Vagina (tissue), 2 donors: ENCODE measurements around the gene NKX6-1. TPM values are rescaled to one million over a fixed set of nuclear protein-coding genes. Genes with fewer than 3 reads are reported as not detected.

Experiments
- DNase-seq, 2 donors: peaks; one replicate each; pipeline ENCODE4 v3.0.0-alpha.2; 2017; ENCODE audit errors: extremely low spot score in 2 of 2
- H3K27ac ChIP-seq: fragments of 200-600 bp; sonication (generic); one replicate; pipeline ENCODE4 v1.5.1; 2019
- H3K27me3 ChIP-seq: fragments of 200-600 bp; sonication (generic); one replicate; pipeline ENCODE4 v1.5.1; 2019
- H3K36me3 ChIP-seq, 2 donors: fragments of 200-600 bp; sonication (generic); one replicate each; pipeline ENCODE4 v1.5.1; 2017 to 2019
- H3K4me1 ChIP-seq: fragments of 200-600 bp; sonication (generic); one replicate; pipeline ENCODE4 v1.5.1; 2019
- H3K4me3 ChIP-seq, 2 donors: fragments of 200-600 bp; sonication (generic); 1 replicate in 1 of 2; 2 replicates in 1 of 2; pipeline ENCODE4 v1.5.1; 2016 to 2019
- H3K9me3 ChIP-seq: fragments of 200-600 bp; sonication (generic); one replicate; pipeline ENCODE4 v1.5.1; 2019
- CTCF ChIP-seq, 3 experiments: fragments of 450-650 bp in 2 of 3; fragments of 200-600 bp in 1 of 3; sonication (generic) in 1 of 3; IDR thresholded peaks; one replicate each; pipeline ENCODE4 v1.5.1; 2017 to 2019; ENCODE audit warnings: antibody characterized with exemption in 3 of 3, mild to moderate bottlenecking in 2 of 3, moderate library complexity in 2 of 3
- POLR2A ChIP-seq, 2 donors: fragments of 450-650 bp; IDR thresholded peaks; one replicate each; pipeline ENCODE4 v1.6.1; 2017; ENCODE audit warnings: antibody characterized with exemption in 2 of 2, mild to moderate bottlenecking in 2 of 2, moderate library complexity in 2 of 2
- POLR2AphosphoS5 ChIP-seq, 2 donors: sonication (generic); formaldehyde crosslinking; IDR thresholded peaks; one replicate each; pipeline ENCODE4 v1.9.0; 2017; ENCODE audit warnings: antibody characterized with exemption in 2 of 2, mild to moderate bottlenecking in 2 of 2, low read depth in 1 of 2; ENCODE audit not compliant: insufficient read depth in 1 of 2
- intact Hi-C: fragments of 100-400 bp; cut with DNase I; formaldehyde crosslinking; loops from one replicate; pipeline ENCODE4 v1.15.1; 2023
- total RNA-seq: library from RNA; depleted of rRNA; stranded (reverse); fragments of >200 nt; gene quantifications from one replicate; pipeline ENCODE4 v1.2.3, GENCODE V29; 2016

NKX6-1 gene
- total RNA-seq, 1 donor from 2014 or later: not detected

DNA sequence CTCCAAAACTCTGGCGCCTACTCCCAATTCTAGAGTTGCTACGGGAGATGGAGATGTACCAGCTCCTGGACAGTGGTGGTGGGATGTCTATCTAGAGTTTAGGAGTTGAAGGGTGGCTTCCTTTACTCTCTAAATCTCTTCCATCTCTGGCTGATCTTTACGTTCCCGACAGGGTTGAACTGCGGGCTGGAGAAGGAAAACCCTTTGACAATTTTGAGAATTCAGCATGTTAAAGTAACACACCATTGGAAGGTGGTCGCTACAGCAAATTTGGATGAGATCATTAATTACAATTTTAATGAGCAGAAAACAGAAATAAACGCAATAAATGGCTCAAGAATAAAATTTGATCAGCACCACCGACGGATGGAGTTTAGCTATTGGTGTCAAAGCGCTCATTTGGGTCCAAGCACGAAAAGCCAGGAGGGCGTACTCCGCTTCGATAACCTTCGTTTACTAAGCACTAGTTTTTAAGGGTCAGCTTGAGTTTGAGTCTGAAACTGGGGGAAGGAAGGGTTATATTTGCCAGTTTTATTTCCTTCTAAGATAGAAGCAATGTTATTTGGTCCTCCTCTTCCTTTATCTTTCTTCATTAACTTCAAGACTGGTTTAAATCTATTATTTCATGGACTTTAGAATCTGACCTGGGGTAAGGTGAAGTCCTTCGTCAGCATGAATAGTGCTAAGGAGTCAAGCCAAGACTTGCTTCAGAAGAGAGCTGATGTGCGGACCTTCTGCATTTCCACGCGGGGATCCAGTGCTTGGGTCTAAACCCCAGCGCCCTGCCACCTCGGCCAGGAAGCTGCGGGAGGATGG is 1.5 kb upstream of the NKX6-1 start:
- intact Hi-C loops: loop anchor here (5.0 kb wide), 1 partner anchor 858 kb away; no protein-coding TSS in a partner anchor

GRCh38 chr4:84499624-84499982 is 511 bp upstream of the NKX6-1 start:
- Histone ChIP-seq H3K4me3 (peak overlapping the region; percentile 39 to 54), H3K36me3 (no peaks in the 10 kb centered on the region), H3K9me3 (no peaks in the 10 kb centered on the region), H3K27me3 (peaks cover 35% of the 10 kb centered on the region), H3K27ac (no peak overlapping the region), H3K4me1 (peaks cover 32% of the 10 kb centered on the region)
- intact Hi-C loops: no loop called here
- TF ChIP-seq POLR2AphosphoS5 (IDR thresholded peaks at IDR 0.05; ENCODE audit: insufficient read depth in 1 of 2, low read depth in 1 of 2): no peak
- TF ChIP-seq CTCF (IDR thresholded peaks at IDR 0.05): no peak
- TF ChIP-seq POLR2A (IDR thresholded peaks at IDR 0.05): no peak
- DNase-seq: no peak

More for the DNA sequence above, 1.5 kb upstream of the NKX6-1 start:
- no peak overlapping the region for H3K27ac ChIP-seq
- peaks cover 43% of the 10 kb centered on the region for H3K27me3 ChIP-seq
- H3K4me3 ChIP-seq: no peak overlapping the region
- peaks cover 32% of the 10 kb centered on the region for H3K4me1 ChIP-seq
- no peaks in the 10 kb centered on the region for H3K9me3 ChIP-seq
- TF ChIP-seq POLR2AphosphoS5 (IDR thresholded peaks at IDR 0.05; ENCODE audit: insufficient read depth in 1 of 2, low read depth in 1 of 2) (no peak), CTCF (IDR thresholded peaks at IDR 0.05) (no peak), POLR2A (IDR thresholded peaks at IDR 0.05) (no peak)
- no peaks in the 10 kb centered on the region for H3K36me3 ChIP-seq
- DNase-seq: no peak

GRCh38 chr4:84498203-84498934 is 723 bp downstream of the NKX6-1 start:
- DNase-seq: no peak
- Histone ChIP-seq H3K4me1 (peaks cover 34% of the 10 kb centered on the region), H3K4me3 (peak overlapping the region; percentile 39 to 54), H3K27me3 (peaks cover 38% of the 10 kb centered on the region), H3K36me3 (no peaks in the 10 kb centered on the region), H3K9me3 (no peaks in the 10 kb centered on the region), H3K27ac (no peak overlapping the region)
- intact Hi-C loops: no loop called here
- no peak for TF ChIP-seq CTCF (IDR thresholded peaks at IDR 0.05)
- TF ChIP-seq POLR2A (IDR thresholded peaks at IDR 0.05): no peak
- no peak for TF ChIP-seq POLR2AphosphoS5 (IDR thresholded peaks at IDR 0.05; ENCODE audit: insufficient read depth in 1 of 2, low read depth in 1 of 2)

GRCh38 chr4:84497504-84498202 is 1.4 kb downstream of the NKX6-1 start:
- Histone ChIP-seq H3K36me3 (no peaks in the 10 kb centered on the region), H3K27ac (no peak overlapping the region), H3K4me1 (peaks cover 41% of the 10 kb centered on the region), H3K9me3 (no peaks in the 10 kb centered on the region), H3K27me3 (peaks cover 45% of the 10 kb centered on the region), H3K4me3 (peak overlapping the region; percentile 39 to 54)
- DNase-seq: no peak
- intact Hi-C loops: no loop called here
- TF ChIP-seq POLR2AphosphoS5 (IDR thresholded peaks at IDR 0.05; ENCODE audit: insufficient read depth in 1 of 2, low read depth in 1 of 2): no peak

DNA sequence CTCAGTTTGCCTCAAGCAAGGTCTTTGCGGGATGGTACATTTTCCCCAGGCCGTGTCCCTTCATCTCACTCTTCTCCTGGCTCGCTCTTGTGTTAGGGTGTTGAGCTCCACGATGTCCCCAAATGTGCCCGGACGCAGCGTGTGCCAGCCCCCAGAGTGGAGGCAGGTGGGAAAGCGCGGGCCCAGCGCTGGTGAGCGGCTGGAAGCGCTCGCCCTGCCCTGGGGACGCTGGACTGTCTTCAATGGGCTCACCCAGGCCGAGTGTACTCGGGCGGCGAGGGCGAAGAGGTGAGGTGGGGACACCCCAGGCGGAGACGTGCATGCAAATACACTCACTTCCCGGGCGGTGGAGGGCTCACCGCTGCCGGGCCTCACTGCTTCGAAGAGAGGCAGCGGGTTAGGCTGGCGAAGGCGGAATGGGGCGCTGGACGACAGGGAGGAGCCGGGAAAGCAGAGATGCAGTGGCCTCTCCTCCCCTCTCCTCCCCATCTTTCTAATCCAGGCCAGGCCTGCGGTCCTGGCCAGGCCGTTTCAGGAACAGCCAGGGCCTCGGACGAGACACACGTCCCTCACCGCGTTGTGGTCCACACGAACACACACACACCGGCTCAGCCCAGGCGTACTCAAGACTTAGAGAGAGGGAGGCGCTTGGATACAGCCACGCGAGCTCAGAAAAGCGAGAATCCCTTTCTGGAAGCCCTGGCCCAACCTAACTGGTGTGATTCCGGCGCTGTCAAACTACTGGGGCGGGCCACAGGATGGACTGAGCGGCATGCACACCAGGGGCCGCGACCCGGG is 2.2 kb downstream of the NKX6-1 start:
- Histone ChIP-seq H3K36me3 (no peaks in the 10 kb centered on the region), H3K4me3 (peak overlapping the region; percentile 39 to 54), H3K27ac (no peak overlapping the region), H3K27me3 (peaks cover 43% of the 10 kb centered on the region), H3K9me3 (no peaks in the 10 kb centered on the region), H3K4me1 (peaks cover 41% of the 10 kb centered on the region)
- DNase-seq: no peak
- intact Hi-C loops: no loop called here
- no peak for TF ChIP-seq POLR2A (IDR thresholded peaks at IDR 0.05)
- TF ChIP-seq CTCF (IDR thresholded peaks at IDR 0.05): no peak
